HG03342 (cell line): ENCODE results near the gene PSKH1.
"Not testable (repeated sequence)": the region's sequence is repeated elsewhere in the genome, so short reads cannot be mapped to it uniquely, and the experiment has no call there.

Source experiments
- ATAC-seq: cut with Tn5 transposase; IDR thresholded peaks from one replicate; pipeline ENCODE4 v1.9.1; 2021; ENCODE audit warnings: mild to moderate bottlenecking, moderate library complexity; ENCODE audit not compliant: unreplicated experiment

PSKH1 gene

GRCh38 chr16:67923414-67924116 lies 30.5 kb downstream of the PSKH1 start:
- ATAC-seq: no peak

GRCh38 chr16:67924140-67924906 lies 31.3 kb downstream of the PSKH1 start:
- ATAC-seq: no peak

DNA sequence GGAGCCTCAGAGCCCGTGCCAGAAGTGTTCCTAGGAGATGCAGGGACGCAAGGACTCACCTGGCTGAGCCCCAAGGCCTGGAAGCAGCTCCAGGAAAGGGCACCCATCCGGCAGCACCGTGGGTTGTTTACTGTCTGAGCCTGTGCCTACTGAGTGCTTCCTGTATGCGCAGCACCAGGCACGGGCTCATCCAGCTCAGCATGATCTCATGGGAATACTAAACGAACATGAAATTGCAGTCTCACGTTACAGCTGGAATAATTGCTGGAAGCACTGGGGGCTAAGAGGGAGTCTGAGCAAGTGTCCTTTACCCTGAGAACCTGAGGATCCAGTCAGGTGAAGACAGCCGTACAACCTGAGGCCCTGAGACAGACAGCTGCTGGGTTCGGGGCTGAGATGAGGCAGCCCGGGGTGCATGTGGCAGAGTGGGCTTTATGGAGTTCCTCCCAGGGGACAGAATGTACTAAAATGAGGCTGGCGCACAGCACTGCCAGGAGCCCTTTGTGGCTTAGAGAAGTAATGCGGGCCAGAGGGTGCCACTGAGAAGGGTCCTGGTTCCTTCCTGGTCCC lies 33.2 kb downstream of the PSKH1 start:
- ATAC-seq: no peak

GRCh38 chr16:67927131-67927941 lies 34.3 kb downstream of the PSKH1 start:
- ATAC-seq: no peak

DNA sequence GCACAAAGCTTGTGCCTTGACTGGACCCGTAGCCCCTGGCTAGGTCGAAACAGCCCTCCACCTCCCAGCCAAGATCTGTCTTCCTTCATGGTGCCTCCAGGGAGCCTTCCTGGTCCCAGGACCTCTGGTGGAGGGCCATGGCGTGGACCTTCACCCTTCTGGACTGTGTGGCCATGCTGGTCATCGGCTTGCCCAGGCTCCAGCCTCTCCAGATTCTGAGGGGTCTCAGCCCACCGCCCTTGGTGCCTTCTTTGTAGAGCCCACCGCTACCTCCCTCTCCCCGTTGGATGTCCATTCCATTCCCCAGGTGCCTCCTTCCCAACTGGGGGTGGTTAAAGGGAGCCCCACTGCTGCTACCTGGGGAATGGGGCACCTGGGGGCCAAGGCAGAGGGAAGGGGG lies 35.1 kb downstream of the PSKH1 start:
- no peak for ATAC-seq

- peak; percentile 58 for ATAC-seq
These were observed 35.7 kb downstream of the PSKH1 start for GRCh38 chr16:67928561-67929364.

GRCh38 chr16:67930191-67930590 lies 37.1 kb downstream of the PSKH1 start:
- no peak for ATAC-seq

DNA sequence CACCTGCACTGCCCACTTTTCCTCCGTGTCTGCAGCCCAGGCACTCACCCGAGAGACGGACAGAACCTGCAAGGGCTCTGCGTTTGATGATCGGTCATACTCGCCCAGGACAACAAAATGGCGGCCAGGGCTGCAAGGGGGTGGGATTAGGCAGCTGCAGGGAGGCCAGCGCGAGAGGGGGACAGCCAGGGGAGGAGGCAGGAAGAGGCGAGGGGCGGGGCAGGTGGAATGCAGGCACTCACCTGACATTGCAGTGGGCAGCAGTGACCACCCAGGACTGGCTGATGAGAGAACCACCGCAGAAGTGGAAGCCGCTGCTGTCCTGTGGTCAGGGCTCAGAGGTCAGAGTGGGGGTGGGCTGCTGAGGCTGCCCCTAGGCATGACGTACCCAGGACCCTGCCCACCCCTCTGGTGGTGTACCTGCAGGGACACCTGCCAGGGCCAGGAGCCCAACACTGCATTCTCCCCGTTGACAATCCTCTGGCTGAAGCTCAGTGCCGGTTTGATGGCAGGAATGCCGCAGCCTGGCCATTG lies 37.7 kb downstream of the PSKH1 start:
- no peak for ATAC-seq

- no peak for ATAC-seq
These were observed 38.8 kb downstream of the PSKH1 start, which contains the start of gene CTRL for GRCh38 chr16:67931712-67932461. TSS of gene CTRL (minus strand) at chr16:67931862. CDS start at chr16:67931852, 10 bp downstream.

DNA sequence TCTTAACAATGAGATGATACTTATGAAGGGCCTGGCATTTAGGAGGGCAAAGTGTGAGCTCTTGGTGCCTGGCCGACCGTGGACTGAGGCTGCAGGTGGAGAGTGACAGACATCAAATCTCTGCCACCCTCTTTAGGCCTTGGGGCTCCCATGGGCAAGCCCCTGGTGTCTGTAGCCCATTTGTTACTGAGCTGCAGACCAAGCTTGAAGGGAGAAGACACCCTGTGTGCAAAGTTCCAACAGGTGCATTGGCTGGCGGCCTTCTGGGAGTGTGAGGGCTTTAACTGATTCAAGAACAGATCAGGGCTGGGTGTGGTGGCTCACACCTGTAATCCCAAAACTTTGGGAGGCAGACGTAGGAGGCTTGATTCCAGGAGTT lies 39.4 kb downstream of the PSKH1 start:
- ATAC-seq: no peak

DNA sequence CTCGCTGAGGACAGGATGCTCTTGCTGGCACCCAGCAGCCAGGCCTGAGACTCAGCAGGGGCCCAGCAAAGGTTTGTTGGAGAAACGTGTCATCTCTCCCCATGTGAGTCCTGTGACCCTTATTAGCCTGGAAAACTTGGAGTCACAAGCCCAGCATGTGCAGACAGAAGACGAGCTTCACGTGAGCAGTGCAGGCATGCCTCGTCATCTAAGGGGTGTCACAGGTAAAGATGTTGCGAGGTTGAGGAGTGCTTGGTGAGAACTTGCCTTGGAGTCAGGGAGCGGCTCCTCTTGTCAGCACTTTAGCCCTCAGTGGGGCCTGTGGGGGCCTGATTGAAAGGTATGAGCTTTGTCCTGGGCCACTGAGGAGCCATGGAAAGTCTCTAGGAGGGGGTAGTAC lies 40.8 kb downstream of the PSKH1 start:
- no peak for ATAC-seq

DNA sequence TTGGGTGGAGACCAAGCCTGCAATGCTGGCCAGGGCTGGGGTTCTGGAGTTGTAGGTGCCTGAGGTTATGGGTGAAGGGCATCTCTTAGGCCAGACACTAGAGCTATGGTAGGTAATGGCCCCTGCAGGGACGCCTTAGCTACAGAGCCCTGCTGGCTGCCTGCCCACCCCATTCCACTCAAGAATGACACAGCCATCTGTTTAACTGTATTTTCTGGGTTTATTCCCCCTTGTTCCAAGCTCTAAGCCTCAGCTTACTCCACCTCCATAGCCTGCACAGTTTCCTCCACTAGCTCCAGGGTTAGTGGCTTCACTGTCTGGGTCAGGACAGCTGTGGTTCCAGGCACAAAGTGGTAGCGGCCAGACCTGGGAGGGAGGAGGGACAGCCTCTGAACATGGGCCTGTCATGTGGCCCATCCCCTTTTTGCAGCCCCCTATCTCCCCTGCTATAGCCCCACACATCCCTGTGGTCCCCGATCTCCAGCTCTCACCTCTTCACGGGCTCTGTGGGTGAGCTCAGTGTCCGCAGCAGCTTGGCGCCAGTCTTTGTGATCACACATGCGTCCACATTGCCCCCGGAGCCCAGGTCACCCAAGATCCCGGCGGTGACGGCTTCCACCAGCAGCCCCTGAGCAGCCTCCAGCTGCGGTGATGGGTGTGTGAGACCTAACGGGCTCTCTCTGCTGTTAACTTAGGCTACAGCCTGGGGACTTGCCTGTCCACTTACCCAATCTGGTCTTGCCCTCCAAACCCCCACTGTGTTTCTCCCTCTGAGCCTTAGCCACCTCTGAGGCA lies 41.4 kb downstream of the PSKH1 start:
- ATAC-seq: no peak

DNA sequence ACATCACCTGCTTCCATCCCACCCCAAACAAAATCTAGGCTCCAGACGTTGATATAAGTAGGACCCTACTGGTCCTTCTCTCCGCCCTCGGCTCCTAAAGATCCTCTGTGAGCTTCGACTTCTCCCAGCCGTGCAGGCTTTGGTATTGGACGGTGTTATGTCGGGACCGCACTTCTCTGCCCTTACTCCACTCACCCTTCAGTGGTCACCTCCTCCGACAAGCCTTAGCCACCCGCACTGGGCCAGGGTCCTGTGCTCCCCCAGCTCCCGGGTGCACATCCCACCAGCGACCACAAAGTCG lies 42.0 kb downstream of the PSKH1 start:
- ATAC-seq: no peak

DNA sequence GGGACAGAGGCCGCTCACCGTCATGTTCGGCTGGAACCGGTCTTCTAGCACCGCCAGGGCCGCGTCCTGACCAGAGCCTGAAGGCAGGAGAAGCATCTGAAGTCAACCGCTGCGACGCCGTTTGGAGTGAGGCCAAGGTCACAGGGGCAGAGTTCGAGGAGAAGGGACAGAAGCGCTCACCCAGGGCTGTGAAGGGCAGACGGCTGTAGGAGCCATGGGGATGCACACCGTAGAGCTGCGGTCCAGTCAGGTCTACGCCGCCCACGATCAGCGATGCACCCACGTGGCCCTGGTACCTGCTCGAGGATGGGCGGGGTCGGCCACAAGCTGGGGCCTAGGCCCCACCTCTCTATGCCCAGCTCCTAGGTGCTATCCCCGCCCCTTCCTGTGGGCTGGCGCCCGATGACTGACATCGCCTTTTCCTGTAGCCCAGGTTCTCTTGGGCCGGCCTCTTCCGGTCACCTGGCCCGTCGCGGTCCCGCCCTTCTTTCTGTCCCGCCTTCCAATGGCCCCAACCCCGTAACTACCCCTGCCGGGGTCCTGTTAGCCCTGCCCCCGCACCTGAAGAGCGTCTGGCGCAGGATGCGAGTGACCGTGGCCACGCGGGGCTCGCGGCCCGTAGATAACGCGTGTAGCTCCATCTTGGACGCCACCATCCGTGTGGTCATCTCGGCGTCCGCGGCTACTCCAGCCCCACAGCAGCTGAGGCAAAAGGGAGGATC lies 42.5 kb downstream of the PSKH1 start:
- peak; percentile 90 for ATAC-seq

- ATAC-seq: no peak
These were observed 43.2 kb downstream of the PSKH1 start, which contains the start of gene PSMB10 for GRCh38 chr16:67936124-67936879. TSS of gene PSMB10 (minus strand) at chr16:67936850. CDS start at chr16:67936749, 101 bp downstream.

- peak; percentile 56 for ATAC-seq
These were observed 44.0 kb downstream of the PSKH1 start for GRCh38 chr16:67936880-67937605.

DNA sequence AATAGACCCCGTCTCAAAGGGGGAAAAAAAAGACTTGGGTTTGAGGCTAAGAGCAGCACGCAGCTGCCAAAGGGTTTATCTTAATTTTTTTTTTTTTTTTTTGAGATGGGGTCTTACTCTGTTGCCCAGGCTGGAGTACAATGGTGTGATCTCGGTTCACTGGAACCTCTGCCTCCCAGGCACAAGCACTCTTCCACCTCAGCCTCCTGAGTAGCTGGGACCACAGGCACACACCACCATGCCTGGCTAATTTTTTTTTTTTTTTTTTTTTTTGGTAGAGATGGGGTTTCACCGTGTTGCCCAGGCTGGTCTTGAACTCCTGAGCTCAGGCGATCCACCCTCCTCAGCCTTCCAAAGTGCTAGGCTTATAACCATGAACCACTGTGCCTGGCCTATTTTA lies 44.7 kb downstream of the PSKH1 start:
- not testable (repeated sequence) for ATAC-seq
